Measurements from ENCODE around the gene COPB1. TPM values are rescaled to one million over a fixed set of nuclear protein-coding genes. Genes with fewer than 3 reads are reported as not detected.

The COPB1 gene
- total and polyA plus RNA-seq, 2 of the 13 experiments (the other 11 are each of a cell fraction or from before 2014, with no cell fraction given): 114 to 195 TPM

GRCh38 chr11:14499560-14500180 lies at the start of gene COPB1 (continued):
- TF ChIP-seq ZNF276 (CRISPR knock-in tag; IDR thresholded peaks at IDR 0.05; ENCODE audit: low read depth) (no peak), RERE (CRISPR knock-in tag; IDR thresholded peaks at IDR 0.05; ENCODE audit: low read depth) (0 out of 2 replicates have a peak, but pooled peaks have one; percentile 39), PHF21A (CRISPR knock-in tag; IDR thresholded peaks at IDR 0.05) (peak; percentile 58; the same call in 1 of the 2 replicates), FUBP1 (CRISPR knock-in tag; IDR thresholded peaks at IDR 0.05; ENCODE audit: borderline replicate concordance) (no peak), ISX (CRISPR knock-in tag; conservative IDR thresholded peaks at IDR 0.05) (no peak), ZNF282 (IDR thresholded peaks at IDR 0.05; ENCODE audit: partially characterized antibody) (no peak), NPAS2 (CRISPR knock-in tag; IDR thresholded peaks at IDR 0.05; ENCODE audit: borderline replicate concordance) (no peak), ZNF354B (CRISPR knock-in tag; IDR thresholded peaks at IDR 0.05) (0 out of 2 replicates have a peak, but pooled peaks have one; percentile 37), SOX13 (IDR thresholded peaks at IDR 0.05) (peak; percentile 27; the same call in 1 of the 2 replicates), SOX13 (CRISPR knock-in tag; conservative IDR thresholded peaks at IDR 0.05 in 1 of 2, IDR thresholded peaks at IDR 0.05 in 1 of 2) (no peak; a peak in 1 of 4 replicates), ZNF124 (CRISPR knock-in tag; IDR thresholded peaks at IDR 0.05) (peak; percentile 48; the same call in 1 of the 2 replicates), ZFY (CRISPR knock-in tag; IDR thresholded peaks at IDR 0.05) (peak; percentile 94), TCF7 (IDR thresholded peaks at IDR 0.05; ENCODE audit: low read depth) (no peak), CTCF (CRISPR knock-in tag; IDR thresholded peaks at IDR 0.05) (no peak), ZBTB49 (CRISPR knock-in tag; IDR thresholded peaks at IDR 0.05; ENCODE audit: borderline replicate concordance) (no peak)
